Endothelial cell of umbilical vein (primary cell): ENCODE measurements around the gene SCARF2. TPM values are rescaled to one million over a fixed set of nuclear protein-coding genes. Genes with fewer than 3 reads are reported as not detected.

ENCODE experiments used
- BruUV-seq: library from RNA; stranded (reverse); fragments of 400-500 nt; replicated peaks from 2 replicates; lab custom pipeline; 2021; lab: Mats Ljungman, UMichigan
- CTCF ChIA-PET: fragments of 300-600, 350-600 bp; sonication (Branson Sonifier 250); formaldehyde crosslinking; loops from one replicate; lab custom pipeline; 2021; ENCODE audit warnings: antibody characterized with exemption, inconsistent platforms; lab: Charles Lee
- POLR2A ChIA-PET: fragments of 300-600, 350-600 bp; sonication (Branson Sonifier 250); formaldehyde crosslinking; loops from one replicate; lab custom pipeline; 2021; ENCODE audit warnings: antibody characterized with exemption, inconsistent platforms; lab: Charles Lee
- DNase-seq: peaks from one replicate; pipeline ENCODE4 v3.0.0-alpha.2; 2011; ENCODE audit warnings: low read depth, low spot score
- FAIRE-seq: peaks from 2 replicates; lab custom pipeline; 2011; peaks lifted over from hg19 to GRCh38; lab: Jason Lieb, UNC
- H2AFZ ChIP-seq: 2 replicates; pipeline ENCODE4 v1.6.0; 2012; ENCODE audit warnings: low read depth, low read length, control low read depth, inconsistent platforms
- H3K27ac ChIP-seq: 2 replicates; pipeline ENCODE4 v1.5.1; 2011; ENCODE audit warnings: low read depth, mild to moderate bottlenecking, control low read depth, low read length, moderate library complexity; ENCODE audit not compliant: insufficient read depth
- H3K27me3 ChIP-seq, 2 experiments: 2 replicates each; pipeline versions ENCODE4 v1.6.0 to v1.6.1; 2011; ENCODE audit warnings: low read length in 2 of 2, mixed read lengths in 1 of 2; ENCODE audit not compliant: control insufficient read depth in 2 of 2, insufficient read depth in 2 of 2
- H3K36me3 ChIP-seq, 2 experiments: 2 replicates in 1 of 2; 3 replicates in 1 of 2; pipeline ENCODE4 v1.5.1; 2011; ENCODE audit warnings: low read length in 2 of 2, mild to moderate bottlenecking in 1 of 2, moderate library complexity in 1 of 2; ENCODE audit not compliant: control insufficient read depth in 2 of 2, insufficient read depth in 2 of 2; ENCODE audit errors: extremely low read depth in 1 of 2
- H3K4me1 ChIP-seq: 3 replicates; pipeline ENCODE4 v1.5.1; 2011; ENCODE audit warnings: mild to moderate bottlenecking, low read length; ENCODE audit not compliant: control insufficient read depth, insufficient read depth; ENCODE audit errors: extremely low read depth
- H3K4me2 ChIP-seq: 2 replicates; pipeline ENCODE4 v1.6.1; 2011; ENCODE audit warnings: low read length, control low read depth, mixed read lengths; ENCODE audit not compliant: insufficient read depth
- H3K4me3 ChIP-seq, 3 experiments: fragments of 200-600 bp in 1 of 3; sonication (generic), shearing (Covaris generic) in 1 of 3; replicated peaks in 1 of 3; 2 replicates each; pipeline ENCODE4 v1.5.1; 2011 to 2016; ENCODE audit warnings: control low read depth in 3 of 3, low read length in 3 of 3, mild to moderate bottlenecking in 2 of 3, inconsistent platforms in 1 of 3, low read depth in 1 of 3, moderate library complexity in 1 of 3; ENCODE audit not compliant: insufficient read depth in 1 of 3
- H3K79me2 ChIP-seq: 2 replicates; pipeline ENCODE4 v1.6.0; 2012; ENCODE audit warnings: low read length, inconsistent platforms; ENCODE audit not compliant: control insufficient read depth, insufficient read depth
- H3K9ac ChIP-seq: replicated peaks from 2 replicates; pipeline ENCODE3; 2011; ENCODE audit warnings: low read length, control low read depth; ENCODE audit not compliant: insufficient read depth; ENCODE audit errors: extremely low read depth
- H3K9me1 ChIP-seq: replicated peaks from 3 replicates; pipeline ENCODE4 v1.6.0; 2011; ENCODE audit warnings: mild to moderate bottlenecking, low read length; ENCODE audit not compliant: control insufficient read depth, insufficient read depth; ENCODE audit errors: extremely low read depth
- H3K9me3 ChIP-seq: replicated peaks from 2 replicates; pipeline ENCODE4 v1.5.1; 2012; ENCODE audit warnings: low read length, inconsistent platforms; ENCODE audit not compliant: control insufficient read depth, insufficient read depth
- H4K20me1 ChIP-seq: replicated peaks from 2 replicates; pipeline ENCODE3; 2011; ENCODE audit warnings: mild to moderate bottlenecking, low read length; ENCODE audit not compliant: control insufficient read depth, insufficient read depth; ENCODE audit errors: extremely low read depth
- CTCF ChIP-seq, 2 donors: IDR thresholded peaks; 1 replicate in 1 of 2; 2 replicates in 1 of 2; pipeline ENCODE4 v1.5.1; 2011; ENCODE audit warnings: low read length in 2 of 2, mild to moderate bottlenecking in 2 of 2, moderate library complexity in 2 of 2, control low read depth in 1 of 2, inconsistent platforms in 1 of 2, low read depth in 1 of 2; ENCODE audit not compliant: insufficient read depth in 1 of 2; ENCODE audit errors: extremely low read depth in 1 of 2
- EZH2 ChIP-seq: IDR thresholded peaks from 2 replicates; pipeline ENCODE4 v1.6.1; 2012; ENCODE audit warnings: borderline replicate concordance, low read depth, mild to moderate bottlenecking, moderate library complexity, low read length, inconsistent platforms; ENCODE audit not compliant: severe bottlenecking
- FOS ChIP-seq: IDR thresholded peaks from 2 replicates; pipeline ENCODE4 v1.6.1; 2011; ENCODE audit warnings: mild to moderate bottlenecking, low read length, moderate library complexity, borderline replicate concordance; ENCODE audit not compliant: insufficient read depth
- GATA2 ChIP-seq: IDR thresholded peaks from 2 replicates; pipeline ENCODE4 v1.7.0; 2011; ENCODE audit warnings: low read depth, mild to moderate bottlenecking, moderate library complexity, mixed read lengths, low read length; ENCODE audit not compliant: insufficient read length, insufficient read depth
- JUN ChIP-seq: IDR thresholded peaks from 2 replicates; pipeline ENCODE4 v1.6.1; 2011; ENCODE audit warnings: borderline replicate concordance, low read depth; ENCODE audit not compliant: insufficient read length, insufficient read depth
- MAX ChIP-seq: IDR thresholded peaks from 2 replicates; pipeline ENCODE4 v1.6.1; 2011; ENCODE audit not compliant: insufficient read depth, insufficient read length
- MYC ChIP-seq: IDR thresholded peaks from one replicate; pipeline ENCODE4 v1.6.1; 2011; ENCODE audit warnings: mild to moderate bottlenecking, low read depth, low read length
- POLR2A ChIP-seq: IDR thresholded peaks from 2 replicates; pipeline ENCODE4 v1.6.1; 2012; ENCODE audit warnings: low read depth, mild to moderate bottlenecking, control low read depth, low read length
- POLR2AphosphoS5 ChIP-seq: IDR thresholded peaks from 2 replicates; pipeline ENCODE4 v1.6.1; 2012; ENCODE audit warnings: low read depth, mild to moderate bottlenecking, control low read depth, low read length, moderate library complexity; ENCODE audit not compliant: insufficient read depth
- dilution Hi-C: fragments of 300-500 bp; cut with MboI; formaldehyde crosslinking; loops from one replicate; pipeline ENCODE4 v1.15.0; 2019; ENCODE audit warnings: low sequenced_read_pairs; ENCODE audit not compliant: extremely low pct_ligation_motif_present
- intact Hi-C: fragments of 100-400 bp; cut with micrococcal nuclease; formaldehyde crosslinking; loops from one replicate; pipeline ENCODE4 v1.10.0; 2022
- polyA plus RNA-seq, 4 experiments: library from polyadenylated mRNA; depleted of rRNA in 3 of 4; stranded (reverse) in 3 of 4; unstranded in 1 of 4; fragments of >200 nt; gene quantifications; 2 replicates each; pipeline versions ENCODE4 v1.2.1 to v1.2.3, GENCODE V29; 2011 to 2012; ENCODE audit warnings: missing spikeins in 1 of 4
- total RNA-seq: library from RNA; stranded (reverse); gene quantifications from 2 replicates; pipeline ENCODE4 v1.2.3, GENCODE V29; 2021

The SCARF2 gene
- total and polyA plus RNA-seq, 2 donors (not counting 3 experiments of a cell fraction or from before 2014, with no cell fraction given): 15.7 to 20.1 TPM

- no peak overlapping the region for H3K9ac ChIP-seq
- H3K4me1 ChIP-seq: no peaks in the 10 kb centered on the region
- no peaks in the 10 kb centered on the region for H4K20me1 ChIP-seq
- no peaks in the 10 kb centered on the region for H3K27me3 ChIP-seq
- FAIRE-seq (no peak), DNase-seq (no peak)
- no peak overlapping the region for H3K27ac ChIP-seq
- ChIA-PET CTCF (no interaction called here), POLR2A (no interaction called here)
- no peak overlapping the region for H2AFZ ChIP-seq
- H3K9me1 ChIP-seq: no peaks in the 10 kb centered on the region
- peaks cover 0 to 3% of the 10 kb centered on the region in 2 experiments for H3K36me3 ChIP-seq
- dilution Hi-C loops: no loop called here
- H3K4me2 ChIP-seq: no peak overlapping the region
- no peaks in the 10 kb centered on the region for H3K9me3 ChIP-seq
- no TSS peak for BruUV-seq
- intact Hi-C loops: no loop called here
- TF ChIP-seq EZH2: no peak
- H3K79me2 ChIP-seq: no peaks in the 10 kb centered on the region
- H3K4me3 ChIP-seq: no peak overlapping the region
These were observed 17.3 kb downstream of the SCARF2 start for GRCh38 chr22:20420157-20420842.

GRCh38 chr22:20419664-20419951 is 18.0 kb downstream of the SCARF2 start:
- H3K4me1 ChIP-seq: no peaks in the 10 kb centered on the region
- TF ChIP-seq MYC: no peak
- no peak for TF ChIP-seq FOS
- no peak for TF ChIP-seq CTCF (IDR thresholded peaks at IDR 0.05; ENCODE audit: extremely low read depth in 1 of 2, insufficient read depth in 1 of 2, low read depth in 1 of 2, low read length in 2 of 2)
- TF ChIP-seq JUN: no peak
- no peak for TF ChIP-seq EZH2
- no peak for TF ChIP-seq GATA2
- TF ChIP-seq MAX: no peak
- no peak for TF ChIP-seq POLR2A
- TF ChIP-seq POLR2AphosphoS5: no peak
- H2AFZ ChIP-seq: no peak overlapping the region
- peaks cover 0 to under 1% of the 10 kb centered on the region in 2 experiments for H3K27me3 ChIP-seq
- CTCF ChIA-PET: interaction anchor here (1.6 to 4.3 kb wide), 3 partner anchors 14 to 79 kb away, joined by 14 to 337 read pairs (median 36); no protein-coding TSS in a partner anchor
- POLR2A ChIA-PET: no interaction called here
- H3K4me3 ChIP-seq: no peak overlapping the region
- H3K36me3 ChIP-seq: no peaks in the 10 kb centered on the region
- intact Hi-C loops: no loop called here
- no TSS peak for BruUV-seq
- H4K20me1 ChIP-seq: no peaks in the 10 kb centered on the region
- dilution Hi-C loops: no loop called here
- H3K4me2 ChIP-seq: no peak overlapping the region
- no peaks in the 10 kb centered on the region for H3K9me1 ChIP-seq
- H3K9me3 ChIP-seq: no peaks in the 10 kb centered on the region
- H3K27ac ChIP-seq: no peak overlapping the region
- FAIRE-seq: no peak
- H3K9ac ChIP-seq: no peak overlapping the region
- no peaks in the 10 kb centered on the region for H3K79me2 ChIP-seq
- DNase-seq: no peak
